PC-3 (cell line): ENCODE results near the gene LUC7L.

Experiments
- CTCF ChIP-seq: fragments of 300-600 bp; sonication (generic); conservative IDR thresholded peaks from 2 replicates; pipeline ENCODE4 v1.5.1; 2017; ENCODE audit warnings: antibody characterized with exemption, low read depth, mild to moderate bottlenecking, low read length
- EZH2 ChIP-seq: fragments of 300-600 bp; sonication (generic); IDR thresholded peaks from one replicate; pipeline ENCODE4 v1.6.1; 2017; ENCODE audit warnings: antibody characterized with exemption, mild to moderate bottlenecking, low read length; ENCODE audit not compliant: unreplicated experiment
- EZH2phosphoT487 ChIP-seq: fragments of 300-600 bp; sonication (generic); IDR thresholded peaks from 2 replicates; pipeline ENCODE4 v1.6.1; 2018; ENCODE audit warnings: mild to moderate bottlenecking, antibody characterized with exemption, low read length, borderline replicate concordance

GRCh38 chr16:212999-213398 lies 16.2 kb downstream of the LUC7L start:
- no peak for TF ChIP-seq EZH2
- TF ChIP-seq CTCF: no peak
- TF ChIP-seq EZH2phosphoT487: no peak
